Loucy (cell line): ENCODE data around the gene MDM4.
"Not testable (repeated sequence)": the region's sequence is repeated elsewhere in the genome, so short reads cannot be mapped to it uniquely, and the experiment has no call there.

Experiments
- H2AFZ ChIP-seq: fragments of 200-600 bp; sonication (generic); 2 replicates; pipeline ENCODE4 v1.6.0; 2016; ENCODE audit warnings: antibody characterized with exemption, mild to moderate bottlenecking, low read length, moderate library complexity
- H3F3A ChIP-seq: fragments of 200-600 bp; 2 replicates; pipeline ENCODE4 v1.6.0; 2016; ENCODE audit warnings: antibody characterized with exemption, low read depth, mild to moderate bottlenecking
- H3K27me3 ChIP-seq: fragments of 200-600 bp; sonication (generic); 2 replicates; pipeline ENCODE4 v1.6.1; 2014; ENCODE audit warnings: low read length, mild to moderate bottlenecking; ENCODE audit not compliant: insufficient read depth, poor library complexity, severe bottlenecking
- H3K36me3 ChIP-seq: fragments of 200-600 bp; sonication (generic); 2 replicates; pipeline ENCODE4 v1.6.1; 2016; ENCODE audit warnings: low read length; ENCODE audit not compliant: insufficient read depth
- H3K4me1 ChIP-seq: fragments of 200-600 bp; sonication (generic); 2 replicates; pipeline ENCODE4 v1.5.1; 2014; ENCODE audit warnings: low read length, mild to moderate bottlenecking; ENCODE audit not compliant: insufficient read depth, poor library complexity, severe bottlenecking
- H3K4me2 ChIP-seq: fragments of 200-600 bp; sonication (generic); 2 replicates; pipeline ENCODE4 v1.6.0; 2014; ENCODE audit warnings: antibody characterized with exemption, low read length, low read depth, mild to moderate bottlenecking; ENCODE audit not compliant: poor library complexity, severe bottlenecking
- H3K4me3 ChIP-seq: fragments of 200-600 bp; sonication (generic); 2 replicates; pipeline ENCODE4 v1.5.1; 2014; ENCODE audit warnings: low read length, mild to moderate bottlenecking, mixed read lengths; ENCODE audit not compliant: poor library complexity, severe bottlenecking
- H3K79me2 ChIP-seq: fragments of 200-600 bp; sonication (generic); 2 replicates; pipeline ENCODE4 v1.6.1; 2014; ENCODE audit warnings: low read length; ENCODE audit not compliant: insufficient read depth
- H3K9ac ChIP-seq: fragments of 200-600 bp; sonication (generic); 2 replicates; pipeline ENCODE4 v1.6.0; 2014; ENCODE audit warnings: mild to moderate bottlenecking, low read depth, low read length, moderate library complexity; ENCODE audit not compliant: poor library complexity, severe bottlenecking
- H3K9me2 ChIP-seq: fragments of 200-600 bp; sonication (generic); replicated peaks from 2 replicates; pipeline ENCODE4 v1.6.1; 2016; ENCODE audit warnings: low read depth, low read length, mixed read lengths
- H3K9me3 ChIP-seq: fragments of 200-600 bp; sonication (generic); 2 replicates; pipeline ENCODE4 v1.6.1; 2014; ENCODE audit warnings: mild to moderate bottlenecking, antibody characterized with exemption, low read length, low read depth; ENCODE audit not compliant: insufficient read depth
- H4K20me1 ChIP-seq: fragments of 200-600 bp; sonication (generic); 2 replicates; pipeline ENCODE4 v1.6.0; 2014; ENCODE audit warnings: antibody characterized with exemption, low read length, mild to moderate bottlenecking; ENCODE audit not compliant: insufficient read depth, poor library complexity, severe bottlenecking
- CTCF ChIP-seq: fragments of 200-600 bp; sonication (generic); conservative IDR thresholded peaks from 2 replicates; pipeline ENCODE4 v1.5.1; 2014; ENCODE audit warnings: mild to moderate bottlenecking, antibody characterized with exemption, low read length
- EZH2phosphoT487 ChIP-seq: fragments of 200-600 bp; IDR thresholded peaks from 2 replicates; pipeline ENCODE4 v1.6.1; 2018; ENCODE audit warnings: antibody characterized with exemption, mild to moderate bottlenecking, moderate library complexity, borderline replicate concordance

The MDM4 gene

GRCh38 chr1:204479387-204480136, 36.6 kb upstream of the MDM4 start:
- Histone ChIP-seq H3K79me2 (peaks cover 97% of the 10 kb centered on the region), H3K9ac (peak overlapping the region; percentile 7), H3F3A (no peaks in the 10 kb centered on the region), H4K20me1 (peaks cover 28% of the 10 kb centered on the region), H3K9me2 (no peaks in the 10 kb centered on the region), H3K36me3 (no peaks in the 10 kb centered on the region), H3K4me3 (no peak overlapping the region), H3K4me2 (peak overlapping the region; percentile 50), H3K9me3 (no peaks in the 10 kb centered on the region), H2AFZ (no peak overlapping the region), H3K27me3 (no peaks in the 10 kb centered on the region), H3K4me1 (peaks cover 67% of the 10 kb centered on the region)
- TF ChIP-seq EZH2phosphoT487 (no peak), CTCF (no peak)

GRCh38 chr1:204480515-204480914, 35.7 kb upstream of the MDM4 start:
- no peaks in the 10 kb centered on the region for H3K9me2 ChIP-seq
- peak overlapping the region; percentile 19 for H3K9ac ChIP-seq
- TF ChIP-seq EZH2phosphoT487 (no peak), CTCF (peak; percentile 36)
- H3K4me3 ChIP-seq: no peak overlapping the region
- no peaks in the 10 kb centered on the region for H3K27me3 ChIP-seq
- H2AFZ ChIP-seq: no peak overlapping the region
- H3F3A ChIP-seq: no peaks in the 10 kb centered on the region
- H3K4me1 ChIP-seq: peaks cover 72% of the 10 kb centered on the region
- no peaks in the 10 kb centered on the region for H3K9me3 ChIP-seq
- peaks cover 32% of the 10 kb centered on the region for H4K20me1 ChIP-seq
- H3K4me2 ChIP-seq: peak overlapping the region; percentile 50
- peaks cover 97% of the 10 kb centered on the region for H3K79me2 ChIP-seq
- no peaks in the 10 kb centered on the region for H3K36me3 ChIP-seq

- no peaks in the 10 kb centered on the region for H3K27me3 ChIP-seq
- no peaks in the 10 kb centered on the region for H3K36me3 ChIP-seq
- no peak overlapping the region for H3K4me3 ChIP-seq
- H3F3A ChIP-seq: no peaks in the 10 kb centered on the region
- H3K4me1 ChIP-seq: peaks cover 59% of the 10 kb centered on the region
- no peak overlapping the region for H3K4me2 ChIP-seq
- H2AFZ ChIP-seq: no peak overlapping the region
- TF ChIP-seq CTCF (no peak), EZH2phosphoT487 (no peak)
- no peaks in the 10 kb centered on the region for H3K9me2 ChIP-seq
- H3K79me2 ChIP-seq: peaks cover 99% of the 10 kb centered on the region
- peaks cover 11% of the 10 kb centered on the region for H4K20me1 ChIP-seq
- H3K9ac ChIP-seq: no peak overlapping the region
- H3K9me3 ChIP-seq: no peaks in the 10 kb centered on the region
Measured at GRCh38 chr1:204483791-204484190, 32.4 kb upstream of the MDM4 start.

GRCh38 chr1:204486513-204487255, 29.5 kb upstream of the MDM4 start:
- not testable (repeated sequence) for H3K36me3 ChIP-seq, H3K4me3 ChIP-seq, H3K9ac ChIP-seq, H2AFZ ChIP-seq, H3K27me3 ChIP-seq, H3K9me2 ChIP-seq, H3F3A ChIP-seq, H3K9me3 ChIP-seq
- Histone ChIP-seq H3K4me2 (peak overlapping the region; percentile 97), H3K4me1 (peaks cover 53% of the 10 kb centered on the region), H4K20me1 (peaks cover 17% of the 10 kb centered on the region), H3K79me2 (peaks cover 100% of the 10 kb centered on the region)
